Medulla oblongata (tissue), 1 donor: Measurements from ENCODE around the gene PRKCD.
A peak's percentile ranks its signal among the peaks of the same experiment; 100 is the strongest.

ENCODE experiments used
- DNase-seq: peaks from one replicate; pipeline ENCODE4 v3.0.0-alpha.2; 2015; ENCODE audit errors: extremely low spot score

The PRKCD gene

GRCh38 chr3:53160660-53161449 lies at the start of gene PRKCD:
Gene PRKCD (plus strand): TSS chr3:53161209. CDS start chr3:53178423, 17,214 bp downstream.
- DNase-seq: peak; percentile 83

GRCh38 chr3:53111822-53112221 lies 49.2 kb upstream of the PRKCD start:
- DNase-seq: no peak

- DNase-seq: peak; percentile 49
These were observed 47.6 kb upstream of the PRKCD start for GRCh38 chr3:53113293-53114010.

- peak; percentile 92 for DNase-seq
These were observed 47.0 kb upstream of the PRKCD start for GRCh38 chr3:53114011-53114400.

- no peak for DNase-seq
These were observed 46.5 kb upstream of the PRKCD start for GRCh38 chr3:53114412-53115074.

- no peak for DNase-seq
These were observed 44.1 kb upstream of the PRKCD start for GRCh38 chr3:53116956-53117355.

- DNase-seq: no peak
These were observed 40.7 kb upstream of the PRKCD start for GRCh38 chr3:53120336-53120735.

GRCh38 chr3:53122255-53122932 lies 38.6 kb upstream of the PRKCD start:
- DNase-seq: no peak

- no peak for DNase-seq
These were observed 38.1 kb upstream of the PRKCD start for GRCh38 chr3:53122933-53123305.

- DNase-seq: no peak
These were observed 37.5 kb upstream of the PRKCD start for GRCh38 chr3:53123510-53123909.

- DNase-seq: no peak
These were observed 37.1 kb upstream of the PRKCD start for GRCh38 chr3:53123953-53124352.

- no peak for DNase-seq
These were observed 34.4 kb upstream of the PRKCD start for GRCh38 chr3:53126601-53127000.

GRCh38 chr3:53129344-53129743 lies 31.7 kb upstream of the PRKCD start:
- DNase-seq: no peak

- peak; percentile 96 for DNase-seq
These were observed 30.6 kb upstream of the PRKCD start, which contains the start of gene RFT1 for GRCh38 chr3:53130179-53131061. Gene RFT1 (minus strand): TSS chr3:53130435. CDS start chr3:53130400, 35 bp downstream.

GRCh38 chr3:53131096-53131495 lies 29.9 kb upstream of the PRKCD start:
- no peak for DNase-seq

GRCh38 chr3:53132347-53132746 lies 28.7 kb upstream of the PRKCD start:
- no peak for DNase-seq

GRCh38 chr3:53134631-53135232 lies 26.3 kb upstream of the PRKCD start:
- DNase-seq: peak; percentile 65

- no peak for DNase-seq
These were observed 23.8 kb upstream of the PRKCD start for GRCh38 chr3:53137221-53137620.

- DNase-seq: no peak
These were observed 23.1 kb upstream of the PRKCD start for GRCh38 chr3:53137835-53138446.
